ENCODE measurements around the gene FAIM2.

The FAIM2 gene

DNA sequence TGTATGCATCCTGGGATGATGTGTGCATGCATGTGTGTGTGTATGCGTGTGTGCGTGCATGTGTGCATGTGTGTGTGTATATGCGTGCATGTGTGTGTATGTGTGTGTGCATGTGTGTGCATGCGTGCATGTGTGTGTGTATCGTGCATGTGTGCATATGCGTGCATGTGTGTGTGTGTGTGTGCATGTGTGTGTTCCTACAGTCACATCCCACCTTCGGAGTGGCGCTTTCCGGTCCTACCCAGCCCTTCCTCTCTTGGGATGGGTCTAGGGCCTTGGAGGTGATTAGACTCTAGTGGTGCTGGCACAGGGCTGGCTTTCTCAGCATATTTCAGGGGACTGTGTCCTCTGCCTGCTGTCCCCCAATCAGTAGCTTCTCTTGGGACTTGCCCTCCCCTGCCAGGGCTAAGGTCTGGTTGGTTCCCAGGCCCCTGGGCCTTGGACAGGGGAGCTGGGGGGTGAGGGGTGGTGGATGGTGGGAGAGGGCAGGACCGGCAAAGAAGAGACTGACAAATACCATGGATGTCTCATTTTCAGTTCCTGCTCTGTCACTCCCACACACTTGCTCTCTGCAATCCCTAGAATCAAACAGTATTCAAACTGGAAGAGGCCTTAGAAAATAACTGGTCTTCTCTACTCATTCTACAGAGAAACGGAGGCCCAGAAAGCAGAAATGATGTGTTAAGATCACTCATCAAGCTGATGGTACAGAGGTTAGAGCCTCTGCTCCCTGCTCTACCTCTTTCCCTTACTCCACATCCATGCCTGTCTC, 21.9 kb upstream of the FAIM2 start:
- H3K27ac ChIP-seq = no peak overlapping the region

DNA sequence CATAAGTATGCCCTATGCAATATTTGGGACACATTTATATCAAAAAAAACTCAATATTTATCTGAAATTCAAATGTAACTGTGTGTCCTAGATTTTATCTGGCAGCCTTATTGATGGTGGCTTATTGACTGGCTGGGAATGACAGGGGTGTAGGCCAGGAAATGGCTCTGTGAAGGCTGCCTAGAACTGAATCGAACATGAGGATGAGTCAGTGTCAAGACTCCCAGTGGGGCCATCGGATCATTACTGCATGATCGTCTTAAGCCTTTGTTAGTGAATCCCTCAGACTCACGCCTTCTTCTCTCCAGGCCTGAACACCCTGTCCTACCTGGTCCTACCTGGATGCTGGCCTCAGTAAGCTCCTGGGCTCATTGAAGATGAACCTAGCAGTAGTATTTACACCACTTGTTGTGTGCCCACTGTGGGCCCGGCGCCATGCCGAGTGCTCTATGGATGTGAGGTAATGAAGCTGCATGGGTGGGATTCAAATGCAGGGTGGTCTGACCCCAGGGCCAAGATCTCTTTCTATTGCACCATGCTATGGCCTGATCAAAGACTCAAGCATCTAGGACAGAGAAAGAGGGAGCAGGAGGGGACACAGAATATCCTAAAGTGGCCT, 21.0 kb upstream of the FAIM2 start:
- Histone ChIP-seq H3K36me3 (no peaks in the 10 kb centered on the region), H3K4me3 (no peak overlapping the region), H3K27ac (no peak overlapping the region), H3K9me3 (no peaks in the 10 kb centered on the region), H3K4me1 (peaks cover 0 to 8% (median 0%) of the 10 kb centered on the region in 4 donors), H3K27me3 (peaks cover 0 to 3% of the 10 kb centered on the region in 2 donors)
- intact Hi-C loops (cut with DNase I; ENCODE audit: low total_unique reads) = no loop called here
- TF ChIP-seq, protein P1, sequence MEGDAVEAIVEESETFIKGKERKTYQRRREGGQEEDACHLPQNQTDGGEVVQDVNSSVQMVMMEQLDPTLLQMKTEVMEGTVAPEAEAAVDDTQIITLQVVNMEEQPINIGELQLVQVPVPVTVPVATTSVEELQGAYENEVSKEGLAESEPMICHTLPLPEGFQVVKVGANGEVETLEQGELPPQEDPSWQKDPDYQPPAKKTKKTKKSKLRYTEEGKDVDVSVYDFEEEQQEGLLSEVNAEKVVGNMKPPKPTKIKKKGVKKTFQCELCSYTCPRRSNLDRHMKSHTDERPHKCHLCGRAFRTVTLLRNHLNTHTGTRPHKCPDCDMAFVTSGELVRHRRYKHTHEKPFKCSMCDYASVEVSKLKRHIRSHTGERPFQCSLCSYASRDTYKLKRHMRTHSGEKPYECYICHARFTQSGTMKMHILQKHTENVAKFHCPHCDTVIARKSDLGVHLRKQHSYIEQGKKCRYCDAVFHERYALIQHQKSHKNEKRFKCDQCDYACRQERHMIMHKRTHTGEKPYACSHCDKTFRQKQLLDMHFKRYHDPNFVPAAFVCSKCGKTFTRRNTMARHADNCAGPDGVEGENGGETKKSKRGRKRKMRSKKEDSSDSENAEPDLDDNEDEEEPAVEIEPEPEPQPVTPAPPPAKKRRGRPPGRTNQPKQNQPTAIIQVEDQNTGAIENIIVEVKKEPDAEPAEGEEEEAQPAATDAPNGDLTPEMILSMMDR (IDR thresholded peaks at IDR 0.05) = no peak
- no peak for DNase-seq

More for the DNA sequence above, 21.9 kb upstream of the FAIM2 start:
- Histone ChIP-seq H3K36me3 (no peaks in the 10 kb centered on the region), H3K4me3 (no peak overlapping the region), H3K27me3 (peaks cover 0 to 5% of the 10 kb centered on the region in 2 donors), H3K9me3 (no peaks in the 10 kb centered on the region), H3K4me1 (peaks cover 0 to 8% (median 0%) of the 10 kb centered on the region in 4 donors)
- DNase-seq = no peak
- intact Hi-C loops (cut with DNase I; ENCODE audit: low total_unique reads) = no loop called here
- TF ChIP-seq, protein P1 (IDR thresholded peaks at IDR 0.05) = no peak

DNA sequence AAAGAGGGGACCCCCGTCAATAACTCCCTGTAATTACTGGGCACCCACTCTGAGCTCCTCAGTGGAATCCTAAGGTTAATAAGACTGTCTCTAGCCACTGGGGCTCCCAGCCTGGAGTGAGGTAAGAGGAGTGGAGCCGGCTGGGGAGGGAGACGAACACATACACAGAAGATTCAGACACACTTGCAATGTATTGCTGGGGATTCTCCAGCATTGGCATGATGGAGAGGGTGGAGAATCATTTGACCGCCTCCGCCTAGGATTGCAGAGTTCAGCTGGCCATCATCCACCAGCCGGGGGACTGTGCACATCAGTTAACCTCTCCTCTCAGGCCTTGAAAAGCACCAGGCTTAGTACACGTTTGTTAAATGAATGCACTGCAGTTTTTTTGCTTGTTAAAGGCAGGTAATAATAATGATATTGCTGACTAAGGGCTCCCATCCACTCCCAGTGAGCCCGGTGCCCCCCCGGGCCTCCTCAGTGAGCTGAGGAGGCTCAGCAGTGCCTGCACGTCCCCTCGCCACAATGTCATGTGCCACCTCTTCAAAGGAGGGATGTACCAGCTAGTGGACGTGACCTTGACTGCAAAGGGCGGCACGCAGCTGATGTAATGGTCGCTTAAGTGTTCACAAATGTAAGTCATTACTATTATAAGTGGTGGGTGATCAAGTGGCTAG, 20.3 kb upstream of the FAIM2 start:
- Histone ChIP-seq H3K27me3 (no peaks in the 10 kb centered on the region), H3K4me1 (peaks cover 0 to 8% (median 0%) of the 10 kb centered on the region in 4 donors), H3K36me3 (no peaks in the 10 kb centered on the region), H3K27ac (no peak overlapping the region), H3K9me3 (no peaks in the 10 kb centered on the region), H3K4me3 (no peak overlapping the region)
- peak in 1 of 2 donors; percentile 51 for DNase-seq
- intact Hi-C loops (cut with DNase I; ENCODE audit: low total_unique reads) = no loop called here
- TF ChIP-seq, protein P1 (IDR thresholded peaks at IDR 0.05) = no peak

DNA sequence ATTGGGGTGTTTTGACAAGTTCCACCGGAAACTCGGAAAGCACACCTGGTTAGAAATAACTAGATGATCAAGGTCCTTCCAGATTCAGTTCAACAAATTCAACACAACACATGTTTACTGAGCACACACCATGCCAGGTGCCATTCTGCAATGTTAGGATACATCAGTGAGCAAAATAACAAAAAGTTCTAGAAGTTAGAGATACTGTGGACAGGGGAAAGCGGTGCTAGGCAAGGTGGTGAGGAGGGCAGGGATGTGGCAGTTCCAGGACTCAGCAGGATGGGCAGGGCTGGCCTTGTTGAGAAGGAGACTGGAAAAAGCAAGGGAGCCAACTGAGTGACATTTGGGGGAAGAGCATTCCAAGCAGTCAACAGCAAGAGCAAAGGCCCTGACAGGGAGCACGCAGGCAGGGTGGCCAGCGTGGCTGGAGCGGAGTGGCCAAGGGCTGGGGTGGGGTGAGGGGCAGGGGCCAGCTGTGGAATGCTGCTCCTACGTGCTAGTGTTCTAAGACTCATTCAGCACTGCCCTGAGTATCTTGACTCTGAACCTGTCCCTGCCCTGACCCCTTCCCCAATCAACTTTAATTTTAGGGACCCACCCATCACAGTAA, 19.4 kb upstream of the FAIM2 start:
- Histone ChIP-seq H3K27ac (no peak overlapping the region), H3K36me3 (no peaks in the 10 kb centered on the region), H3K9me3 (no peaks in the 10 kb centered on the region), H3K27me3 (peaks cover 0 to 2% of the 10 kb centered on the region in 2 donors), H3K4me3 (no peak overlapping the region), H3K4me1 (peaks cover 0 to 8% (median 0%) of the 10 kb centered on the region in 4 donors)
- peak in 1 of 2 donors; percentile 32 for DNase-seq
- intact Hi-C loops (cut with DNase I; ENCODE audit: low total_unique reads) = no loop called here
- TF ChIP-seq, protein P1 (IDR thresholded peaks at IDR 0.05) = no peak

- no peak for DNase-seq
- TF ChIP-seq, protein P1 (IDR thresholded peaks at IDR 0.05) = no peak
Measured at GRCh38 chr12:49922349-49923034, 18.8 kb upstream of the FAIM2 start.

More at GRCh38 chr12:49922349-49923034, 18.8 kb upstream of the FAIM2 start:
- Histone ChIP-seq H3K27ac (no peak overlapping the region), H3K9me3 (no peaks in the 10 kb centered on the region), H3K36me3 (no peaks in the 10 kb centered on the region), H3K4me1 (peaks cover 0 to 8% (median 0%) of the 10 kb centered on the region in 4 donors), H3K4me3 (no peak overlapping the region), H3K27me3 (peaks cover 0 to 9% of the 10 kb centered on the region in 2 donors)
- intact Hi-C loops (cut with DNase I; ENCODE audit: low total_unique reads) = no loop called here

Measured in tibial artery (tissue), 4 donors.